HG03378 (cell line): ENCODE results near the gene CALR3.
"Not testable (repeated sequence)": the region's sequence is repeated elsewhere in the genome, so short reads cannot be mapped to it uniquely, and the experiment has no call there.

Experiments used
- ATAC-seq: cut with Tn5 transposase; IDR thresholded peaks from one replicate; pipeline ENCODE4 v1.9.1; 2021; ENCODE audit warnings: mild to moderate bottlenecking, moderate library complexity; ENCODE audit not compliant: unreplicated experiment

The CALR3 gene

GRCh38 chr19:16525751-16526481 lies 29.9 kb upstream of the CALR3 start:
- no peak for ATAC-seq

DNA sequence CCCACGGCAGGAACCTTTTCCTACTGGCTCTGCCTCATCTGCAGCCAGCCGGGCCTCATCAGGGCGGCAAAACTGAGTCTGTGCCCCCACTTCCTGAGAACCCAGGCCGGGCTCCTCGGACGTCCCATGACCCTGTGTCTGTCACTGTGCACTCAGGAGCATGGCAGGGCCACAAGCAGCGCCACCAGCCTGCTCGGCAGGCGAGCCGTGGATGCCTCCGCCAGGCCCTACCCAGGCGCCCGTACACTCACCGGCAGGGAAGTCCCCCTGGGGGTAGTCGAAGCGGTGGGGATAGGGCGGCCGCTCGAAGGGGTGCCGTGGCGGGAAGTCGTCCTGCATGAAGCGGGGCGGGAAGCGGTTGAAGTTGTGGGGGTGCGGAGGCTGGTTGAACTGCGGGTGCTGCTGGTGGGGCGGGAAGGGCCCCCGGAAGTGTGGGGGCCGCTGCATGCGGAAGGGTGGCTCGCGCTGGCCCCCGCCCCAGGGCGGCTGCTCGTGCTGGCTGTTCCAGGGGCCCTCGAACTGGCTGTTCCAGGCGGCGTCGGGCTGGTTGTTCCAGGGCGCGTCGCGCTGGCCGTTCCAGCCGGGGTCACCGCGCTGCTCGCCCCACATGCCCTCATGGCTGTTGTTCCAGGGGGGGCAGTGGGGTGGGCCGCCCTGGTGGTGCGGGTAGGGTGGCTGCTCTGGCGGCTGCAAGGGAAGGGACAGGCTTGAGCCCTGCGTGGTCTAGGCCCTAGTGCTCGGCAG lies 29.2 kb upstream of the CALR3 start:
- no peak for ATAC-seq

GRCh38 chr19:16522559-16523377 lies 26.8 kb upstream of the CALR3 start:
- ATAC-seq, result no peak

- no peak for ATAC-seq
Measured at GRCh38 chr19:16521715-16522289, 25.8 kb upstream of the CALR3 start.

GRCh38 chr19:16520986-16521624 lies 25.1 kb upstream of the CALR3 start:
- no peak for ATAC-seq

DNA sequence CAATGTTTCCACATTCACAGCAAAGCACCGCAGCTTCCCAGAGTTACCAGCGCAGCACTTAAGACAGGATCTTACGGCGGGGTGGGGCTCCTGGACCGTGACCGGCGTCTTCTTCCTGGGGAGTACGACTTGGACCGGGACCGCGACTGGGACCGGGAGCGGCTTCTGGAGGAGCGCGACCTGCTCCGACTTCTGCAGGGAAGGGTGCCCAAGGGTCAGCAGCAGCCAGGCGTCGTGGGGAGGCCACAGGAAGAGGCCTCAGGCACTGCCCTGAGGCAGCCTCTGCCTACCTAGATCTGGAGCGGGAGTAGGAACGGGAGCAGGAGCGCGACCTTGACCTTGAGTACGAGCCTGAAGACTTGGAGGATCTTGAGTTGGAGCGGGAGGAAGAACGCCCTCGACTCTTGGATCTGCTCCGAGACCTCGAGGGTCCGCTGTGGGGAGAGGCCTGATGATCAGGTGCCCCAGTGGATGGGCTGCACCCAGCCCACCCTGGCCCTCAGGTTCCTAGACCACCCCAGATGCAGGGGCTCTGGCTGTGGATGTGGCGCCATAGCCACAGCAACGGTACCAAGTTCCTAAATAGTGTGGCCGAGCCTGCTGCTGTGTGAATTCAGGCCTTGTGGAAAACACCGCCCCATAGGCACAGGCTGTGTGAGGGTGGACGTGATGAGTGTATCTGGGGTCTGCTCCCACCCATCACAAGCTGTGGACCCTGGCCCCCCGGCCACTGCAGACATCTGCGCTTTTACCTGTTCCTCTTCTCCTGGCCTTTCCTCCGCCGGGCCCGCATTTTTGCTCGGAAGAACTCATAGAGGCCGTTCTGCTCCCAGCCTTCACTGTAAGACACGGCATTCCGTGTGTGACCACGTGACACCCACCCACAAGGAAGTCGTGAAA lies 24.4 kb upstream of the CALR3 start:
- no peak for ATAC-seq

DNA sequence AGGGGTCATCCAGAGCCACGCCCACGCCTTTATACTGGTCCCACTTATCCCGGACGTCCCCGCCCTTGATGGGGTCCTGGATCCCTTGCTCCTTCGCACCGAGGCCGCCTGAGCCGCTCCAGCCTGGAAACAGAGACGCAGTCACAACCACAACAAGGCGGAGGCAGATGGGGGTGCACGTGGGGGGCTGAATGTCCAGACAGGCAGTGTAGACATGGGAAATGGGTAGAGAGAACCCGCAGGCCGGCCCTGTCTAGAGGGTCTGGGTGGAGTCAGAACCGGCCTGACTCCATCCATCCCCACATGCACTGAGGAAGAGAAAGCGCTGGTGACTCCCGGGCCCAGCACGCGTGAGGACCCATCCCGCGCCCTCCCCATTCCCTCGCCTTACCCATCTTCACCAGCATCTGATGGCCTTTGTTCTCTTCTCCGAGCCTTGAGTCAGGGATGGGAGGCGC lies 23.3 kb upstream of the CALR3 start:
- no peak for ATAC-seq

DNA sequence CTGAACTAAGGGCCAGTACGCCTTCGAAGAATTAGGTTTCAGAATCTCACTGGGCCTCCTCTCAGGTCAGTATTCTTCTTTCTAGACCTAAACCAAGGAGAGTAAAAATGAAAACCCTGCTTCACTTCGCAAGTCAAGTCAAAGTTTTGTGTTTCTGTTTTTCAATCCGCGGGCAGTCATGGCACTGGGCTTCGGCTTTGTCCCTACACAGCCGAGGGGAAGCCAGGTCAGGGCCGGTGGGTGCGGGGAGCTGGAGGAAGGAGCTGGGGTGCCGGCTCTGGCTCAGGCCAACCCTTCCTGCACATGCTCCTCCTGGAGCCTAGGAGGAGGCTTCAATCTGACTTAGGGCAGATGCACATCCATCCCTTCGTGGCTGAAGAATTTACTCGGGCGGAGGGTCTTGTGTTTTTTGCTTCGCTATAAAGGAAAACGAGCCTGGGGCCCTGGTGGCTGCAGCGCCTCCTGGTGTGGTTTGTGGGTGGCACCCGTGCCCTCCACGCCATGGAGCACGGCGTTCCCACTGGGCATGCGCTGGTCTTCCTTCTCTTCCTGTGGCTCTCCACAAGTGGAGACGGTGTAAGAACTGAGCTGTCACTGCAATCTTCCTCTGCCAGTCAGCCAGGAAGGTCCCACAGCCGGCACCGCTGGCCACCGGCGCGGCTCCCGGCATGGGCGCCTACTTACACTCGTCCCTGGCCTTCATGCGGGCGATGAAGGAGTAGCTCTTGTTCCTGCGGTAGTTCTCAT lies 22.7 kb upstream of the CALR3 start:
- ATAC-seq, result no peak

DNA sequence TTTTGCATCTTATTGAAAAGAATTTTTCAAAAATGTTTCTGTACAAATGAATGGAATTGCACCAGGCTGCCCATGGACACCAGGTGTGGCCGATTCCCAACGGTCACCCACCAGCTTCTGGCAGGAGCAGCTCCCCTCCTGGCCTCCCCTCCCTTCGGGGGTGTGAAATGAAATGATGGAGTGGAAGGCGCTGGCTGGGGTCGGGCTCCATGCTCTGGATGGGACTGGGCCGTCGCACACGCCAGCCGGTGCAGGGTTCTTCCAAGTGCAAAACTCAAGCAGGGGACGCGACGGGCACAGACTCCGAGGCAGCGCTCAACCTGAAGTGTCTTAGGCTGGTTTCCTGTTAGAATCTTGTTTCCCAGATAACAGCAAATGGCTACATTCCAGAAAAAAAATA lies 22.1 kb upstream of the CALR3 start:
- no peak for ATAC-seq

- no peak for ATAC-seq
Measured at GRCh38 chr19:16516923-16517610, 21.1 kb upstream of the CALR3 start.

DNA sequence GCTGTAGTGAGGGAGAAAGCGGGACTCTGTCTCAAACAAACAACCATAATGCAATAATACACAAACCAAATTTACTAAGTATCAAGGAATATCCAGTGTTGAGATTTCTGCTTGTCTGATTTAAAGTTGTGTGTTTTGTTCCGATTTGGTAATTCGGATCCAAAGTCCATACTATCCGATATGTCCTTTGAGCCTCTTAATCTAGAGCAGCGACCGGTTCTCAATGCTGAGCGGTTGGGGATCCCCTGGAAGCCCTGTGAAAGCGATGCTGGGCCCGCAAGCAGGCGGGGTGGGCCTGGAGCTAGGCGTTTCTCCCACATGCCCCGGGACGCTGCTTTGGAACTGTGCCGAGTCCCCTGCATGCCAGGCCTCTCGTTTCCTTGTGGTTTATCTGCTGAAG lies 20.4 kb upstream of the CALR3 start:
- ATAC-seq, result no peak

DNA sequence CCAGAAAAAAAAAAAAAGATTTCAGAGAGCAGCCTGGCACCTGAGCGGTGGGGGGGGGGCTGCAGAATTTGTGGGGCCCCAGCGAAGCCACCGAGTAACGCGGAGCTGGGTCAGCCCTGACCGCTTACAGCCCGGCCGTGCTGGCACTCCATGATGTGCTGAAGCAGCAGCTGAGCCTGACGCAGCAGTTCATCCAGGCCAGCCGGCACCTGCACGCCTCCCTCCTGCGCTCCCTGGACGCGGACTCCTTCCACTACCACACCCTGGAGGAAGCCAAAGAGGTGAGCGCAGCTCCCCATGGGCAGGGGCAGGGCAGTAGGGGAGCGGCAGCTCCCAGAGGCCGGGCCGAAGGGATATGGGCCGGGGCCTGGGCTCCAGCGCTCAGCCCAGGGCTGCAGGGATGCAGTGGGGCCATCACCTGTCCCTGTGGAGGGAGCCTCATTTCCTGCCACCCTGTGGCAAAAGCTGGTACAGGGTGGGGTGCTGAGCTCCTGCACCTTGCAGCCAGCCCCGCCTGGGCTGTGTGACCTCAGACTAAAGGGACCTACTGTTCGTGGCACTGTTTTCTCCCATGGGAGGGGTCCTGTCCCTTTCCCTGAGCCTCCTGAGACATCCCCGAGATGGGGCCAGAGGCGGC lies 18.5 kb upstream of the CALR3 start:
- no peak for ATAC-seq

DNA sequence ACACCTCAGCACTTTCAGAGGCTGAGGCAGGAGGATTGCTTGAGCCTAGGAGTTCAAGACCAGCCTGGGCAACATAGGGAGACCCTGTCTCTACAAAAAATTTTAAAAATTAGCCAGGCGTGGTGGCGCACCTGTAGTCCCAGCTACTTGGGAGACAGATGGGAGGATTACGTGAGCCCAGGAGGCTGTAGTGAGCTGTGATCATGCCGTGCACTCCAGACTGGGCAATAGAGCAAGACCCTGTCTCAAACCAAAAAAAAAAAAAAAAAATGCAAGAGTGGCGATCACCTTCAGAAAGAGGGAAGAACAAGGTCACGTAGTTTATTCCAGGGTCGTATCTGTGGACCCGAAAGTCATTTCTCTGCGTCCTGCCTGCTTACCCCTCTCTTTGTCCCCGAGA lies 16.6 kb upstream of the CALR3 start:
- ATAC-seq, result not testable (repeated sequence)

DNA sequence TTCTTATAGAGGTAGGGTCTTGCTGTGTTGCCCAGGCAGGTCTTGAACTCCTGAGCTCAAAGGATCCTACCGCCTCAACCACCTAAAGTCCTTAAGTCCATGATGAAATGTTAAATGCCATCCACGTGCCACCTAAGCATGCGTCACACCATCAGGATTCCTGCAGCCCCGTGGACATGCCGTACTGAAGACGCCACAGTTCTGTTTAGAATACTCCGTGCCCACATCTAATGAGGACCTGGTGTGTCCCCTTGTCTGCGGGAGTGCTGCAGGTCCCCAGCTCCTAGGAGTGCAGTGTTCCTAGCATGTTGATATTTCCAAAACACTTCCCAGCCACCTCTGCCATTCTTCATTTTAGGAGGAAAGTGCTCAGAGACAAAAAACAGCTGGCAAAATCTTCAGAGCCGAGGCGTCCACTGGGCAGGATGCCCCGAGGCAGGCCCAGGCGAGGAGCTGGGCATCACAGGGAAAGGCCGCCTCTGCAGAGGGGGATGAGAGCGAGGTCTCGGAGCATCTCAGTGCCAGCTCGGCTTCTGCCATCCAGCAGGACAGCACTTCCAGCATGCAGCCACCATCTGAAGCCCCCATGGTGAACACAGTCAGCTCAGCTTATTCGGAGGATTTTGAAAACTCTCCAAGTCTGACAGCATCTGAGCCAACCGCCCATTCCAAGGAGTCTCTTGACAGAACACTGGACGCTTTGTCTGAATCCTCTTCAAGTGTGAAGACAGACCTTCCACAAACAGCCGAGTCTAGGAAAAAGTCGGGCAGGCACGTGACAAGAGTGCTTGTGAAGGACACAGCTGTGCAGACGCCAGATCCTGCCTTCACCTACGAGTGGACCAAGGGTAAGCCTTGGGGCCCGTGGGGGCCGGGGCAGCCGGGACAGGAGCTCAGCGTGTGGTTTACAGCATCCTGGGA lies 13.4 kb upstream of the CALR3 start:
- ATAC-seq, result no peak

GRCh38 chr19:16508546-16508945 lies 12.6 kb upstream of the CALR3 start:
- ATAC-seq, result no peak

DNA sequence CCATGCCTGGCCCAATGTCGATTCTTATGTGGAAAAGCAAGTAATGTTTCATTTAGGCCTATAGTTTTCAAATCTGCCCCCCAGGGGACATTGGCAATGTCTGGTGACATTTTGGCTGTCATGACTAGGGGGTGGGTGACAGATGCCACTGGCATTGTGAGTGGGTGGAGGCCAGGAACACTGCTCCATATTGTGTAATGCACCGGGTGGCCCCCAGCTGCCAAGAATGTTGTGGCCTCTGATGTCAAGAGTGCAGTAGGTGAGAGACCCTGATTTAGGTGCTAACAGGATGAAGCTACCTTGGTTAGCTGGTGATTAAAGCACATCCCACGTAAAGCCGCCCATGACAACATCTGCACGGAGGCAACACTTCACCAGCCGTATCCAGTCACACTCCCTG lies 11.0 kb upstream of the CALR3 start:
- no peak for ATAC-seq

DNA sequence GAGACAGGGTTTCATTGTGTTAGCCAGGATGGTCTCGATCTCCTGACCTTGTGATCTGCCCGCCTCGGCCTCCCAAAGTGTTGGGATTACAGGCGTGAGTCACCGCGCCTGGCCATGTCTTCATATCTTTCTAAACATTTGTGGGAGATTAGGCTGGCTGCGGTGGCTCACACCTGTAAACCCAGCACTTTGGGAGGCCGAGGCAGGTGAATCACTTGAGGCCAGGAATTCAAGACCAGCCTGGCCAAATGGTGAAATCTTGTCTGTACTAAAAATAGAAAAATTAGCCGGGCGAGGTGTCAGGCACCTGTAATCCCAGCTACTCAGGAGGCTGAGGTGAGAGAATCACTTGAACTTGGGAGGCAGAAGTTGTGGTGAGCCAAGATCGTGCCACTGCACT lies 10.2 kb upstream of the CALR3 start:
- not testable (repeated sequence) for ATAC-seq
